GM21825 (cell line): Measurements from ENCODE around the gene SSR3.

Source experiments
- ATAC-seq: cut with Tn5 transposase; IDR thresholded peaks from one replicate; pipeline ENCODE4 v1.9.1; 2021; ENCODE audit warnings: mild to moderate bottlenecking, moderate library complexity; ENCODE audit not compliant: unreplicated experiment

SSR3 gene

GRCh38 chr3:156495816-156496215 lies 59.1 kb downstream of the SSR3 start:
- ATAC-seq, result no peak

GRCh38 chr3:156493887-156494286 lies 61.0 kb downstream of the SSR3 start:
- no peak for ATAC-seq

GRCh38 chr3:156492801-156493261 lies 62.1 kb downstream of the SSR3 start:
- no peak for ATAC-seq

GRCh38 chr3:156491192-156491591 lies 63.7 kb downstream of the SSR3 start:
- ATAC-seq, result no peak
